GM12878 (cell line): Measurements from ENCODE around the gene RNF166. TPM values are rescaled to one million over a fixed set of nuclear protein-coding genes. Genes with fewer than 3 reads are reported as not detected.

ENCODE experiments used
- ATAC-seq: fragments of 200-7000 bp; cut with Tn5 transposase; 3 replicates; pipeline ENCODE4 v1.9.1; 2020; ENCODE audit warnings: mild to moderate bottlenecking, moderate library complexity
- BruUV-seq: library from RNA; stranded (reverse); fragments of 400-500 nt; replicated peaks from 2 replicates; lab custom pipeline; 2021; lab: Mats Ljungman, UMichigan
- CTCF ChIA-PET: fragments of 300-600 bp; sonication (Branson Sonifier 250); formaldehyde crosslinking; extraction: SDS; loops from one replicate; lab custom pipeline; 2021; ENCODE audit warnings: inconsistent platforms; lab: Yijun Ruan, JAX
- POLR2A ChIA-PET: fragments of 350-600 bp; formaldehyde crosslinking; extraction: SDS; loops from one replicate; lab custom pipeline; 2021; ENCODE audit warnings: inconsistent platforms; lab: Charles Lee
- RAD21 ChIA-PET: fragments of 300-600 bp; sonication (Branson Sonifier 250); formaldehyde crosslinking; loops from one replicate; lab custom pipeline; 2023; ENCODE audit warnings: antibody characterized with exemption; ENCODE audit not compliant: unreplicated experiment; lab: Charles Lee
- SMC1A ChIA-PET: fragments of 300-600 bp; sonication (Branson Sonifier 250); formaldehyde crosslinking; loops from one replicate; lab custom pipeline; 2023; ENCODE audit not compliant: unreplicated experiment, uncharacterized antibody; lab: Charles Lee
- DNase-seq: peaks from one replicate; pipeline ENCODE4 v3.0.0-alpha.2; 2011; ENCODE audit warnings: low read depth, low spot score
- FAIRE-seq: peaks from 3 replicates; lab custom pipeline; 2011; peaks lifted over from hg19 to GRCh38; lab: Jason Lieb, UNC
- H2AFZ ChIP-seq: 2 replicates; pipeline ENCODE4 v1.6.0; 2011; ENCODE audit warnings: low read depth, low read length, control low read depth; ENCODE audit not compliant: control insufficient read depth
- H3K27ac ChIP-seq: 2 replicates; pipeline ENCODE4 v1.5.1; 2011; ENCODE audit warnings: control low read depth; ENCODE audit not compliant: control insufficient read depth, insufficient read depth
- H3K27me3 ChIP-seq, 2 experiments: replicated peaks in 1 of 2; 2 replicates each; pipeline versions ENCODE4 v1.6.0 to v1.6.1; 2011; ENCODE audit warnings: low read length in 1 of 2; ENCODE audit not compliant: control insufficient read depth in 2 of 2, insufficient read depth in 2 of 2
- H3K36me3 ChIP-seq, 2 experiments: 2 replicates each; pipeline ENCODE4 v1.5.1; 2011; ENCODE audit warnings: low read length in 1 of 2; ENCODE audit not compliant: control insufficient read depth in 2 of 2, insufficient read depth in 2 of 2
- H3K4me1 ChIP-seq: 2 replicates; pipeline ENCODE4 v1.6.1; 2011; ENCODE audit warnings: mild to moderate bottlenecking, low read length, moderate library complexity, mixed read lengths; ENCODE audit not compliant: control insufficient read depth, insufficient read depth
- H3K4me2 ChIP-seq: 2 replicates; pipeline ENCODE4 v1.6.0; 2011; ENCODE audit warnings: control low read depth; ENCODE audit not compliant: control insufficient read depth, insufficient read depth
- H3K4me3 ChIP-seq: fragments of 200-600 bp; sonication (generic); 2 replicates; pipeline ENCODE4 v1.5.1; 2016
- H3K79me2 ChIP-seq: 2 replicates; pipeline ENCODE4 v1.6.0; 2011; ENCODE audit warnings: low read length; ENCODE audit not compliant: control insufficient read depth, insufficient read depth
- H3K9ac ChIP-seq: 2 replicates; pipeline ENCODE4 v1.8.0; 2011; ENCODE audit warnings: low read length, control low read depth, mixed read lengths; ENCODE audit not compliant: control insufficient read depth, insufficient read depth
- H3K9me3 ChIP-seq: replicated peaks from 3 replicates; pipeline ENCODE4 v1.5.1; 2011; ENCODE audit warnings: mild to moderate bottlenecking, low read length; ENCODE audit not compliant: control insufficient read depth, insufficient read depth
- H4K20me1 ChIP-seq: 2 replicates; pipeline ENCODE4 v1.6.0; 2011; ENCODE audit not compliant: control insufficient read depth, insufficient read depth
- EP300 ChIP-seq, 2 experiments: fragments of 150-350 bp in 1 of 2; IDR thresholded peaks; 2 replicates each; pipeline ENCODE4 v1.6.1; 2011 to 2012; ENCODE audit warnings: low read depth in 2 of 2, low read length in 2 of 2, borderline replicate concordance in 1 of 2, improper control_type of control experiment in 1 of 2, inconsistent platforms in 1 of 2; ENCODE audit not compliant: control insufficient read depth in 1 of 2
- FOXM1 ChIP-seq: IDR thresholded peaks from 2 replicates; pipeline ENCODE4 v1.6.1; 2012; ENCODE audit warnings: low read depth, mild to moderate bottlenecking, inconsistent platforms, low read length, moderate library complexity
- HSF1 ChIP-seq: fragments of 150-350 bp; IDR thresholded peaks from 2 replicates; pipeline ENCODE4 v1.6.1; 2014; ENCODE audit warnings: mild to moderate bottlenecking, low read depth, low read length
- KDM1A ChIP-seq: fragments of 200-600 bp; sonication (generic); IDR thresholded peaks from 2 replicates; pipeline ENCODE4 v1.6.1; 2016; ENCODE audit warnings: borderline replicate concordance
- POLR2AphosphoS2 ChIP-seq: IDR thresholded peaks from 2 replicates; pipeline ENCODE4 v1.6.1; 2011; ENCODE audit warnings: low read depth, mild to moderate bottlenecking, low read length, improper control_type of control experiment, moderate library complexity
- POLR2AphosphoS5 ChIP-seq: IDR thresholded peaks from 2 replicates; pipeline ENCODE4 v1.6.1; 2011; ENCODE audit warnings: mild to moderate bottlenecking, low read length, inconsistent platforms
- RAD51 ChIP-seq: fragments of 450-650 bp; IDR thresholded peaks from 2 replicates; pipeline ENCODE4 v1.6.1; 2016; ENCODE audit warnings: moderate library complexity, mild to moderate bottlenecking, inconsistent platforms
- ZNF24 ChIP-seq: fragments of 450-650 bp; IDR thresholded peaks from 2 replicates; pipeline ENCODE4 v1.6.1; 2017; ENCODE audit warnings: antibody characterized with exemption, mild to moderate bottlenecking
- WGBS: methylation state at CpG from one replicate; pipeline ENCODE4 v1.1.6; 2016; ENCODE audit warnings: low lambda C conversion rate; ENCODE audit not compliant: insufficient replicate concordance, insufficient coverage; ENCODE audit errors: missing lambda C conversion rate; 5-methylcytosine and 5-hydroxymethylcytosine counted together
- in situ Hi-C: fragments of 300-500 bp; cut with MboI; formaldehyde crosslinking; loops from 9 replicates; pipeline ENCODE4 v1.14.3; 2018; ENCODE audit warnings: mixed read lengths
- intact Hi-C: fragments of 100-400 bp; cut with micrococcal nuclease; formaldehyde crosslinking; loops from one replicate; pipeline ENCODE4 v1.14.2; 2022; ENCODE audit not compliant: unreplicated experiment
- polyA plus RNA-seq, 11 experiments: library from polyadenylated mRNA; depleted of rRNA in 4 of 11; unstranded in 6 of 11; stranded (reverse) in 5 of 11; fragments of >200 nt; fragmentation: Nextera tagmentation in 4 of 11; fragmentation: Illumina TruSeq in 1 of 11; extraction: Ambion mirVana in 4 of 11; extraction: Trizol in 1 of 11; gene quantifications; 1 replicate in 1 of 11; 2 replicates in 10 of 11; pipeline versions ENCODE4 v1.2.1 to v1.2.3, GENCODE V29; 2011 to 2016; ENCODE audit warnings: inconsistent platforms in 2 of 11, missing spikeins in 2 of 11, low read depth in 1 of 11
- total RNA-seq, 4 experiments: library from RNA; depleted of rRNA in 3 of 4; stranded (reverse); fragments of >200 nt in 3 of 4; fragmentation: Illumina TruSeq in 1 of 4; extraction: Trizol in 1 of 4; gene quantifications; 2 replicates each; pipeline versions ENCODE4 v1.2.1 to v1.2.3, GENCODE V29; 2013 to 2021
- TF ChIP-seq, protein P1 (sequence below): IDR thresholded peaks from 2 replicates; pipeline ENCODE4 v1.6.1; 2012; ENCODE audit warnings: low read length, inconsistent platforms

RNF166 gene
- total and polyA plus RNA-seq, 10 of the 15 experiments (the other 5 are each of a cell fraction or from before 2014, with no cell fraction given) = 0.48 to 32.8 (median 12.1) TPM

- TF ChIP-seq EP300 (IDR thresholded peaks at IDR 0.05; ENCODE audit: borderline replicate concordance in 1 of 2, control insufficient read depth in 1 of 2, low read depth in 2 of 2, low read length in 2 of 2) (no peak), POLR2AphosphoS2 (no peak), KDM1A (no peak)
- TF ChIP-seq, protein P1, sequence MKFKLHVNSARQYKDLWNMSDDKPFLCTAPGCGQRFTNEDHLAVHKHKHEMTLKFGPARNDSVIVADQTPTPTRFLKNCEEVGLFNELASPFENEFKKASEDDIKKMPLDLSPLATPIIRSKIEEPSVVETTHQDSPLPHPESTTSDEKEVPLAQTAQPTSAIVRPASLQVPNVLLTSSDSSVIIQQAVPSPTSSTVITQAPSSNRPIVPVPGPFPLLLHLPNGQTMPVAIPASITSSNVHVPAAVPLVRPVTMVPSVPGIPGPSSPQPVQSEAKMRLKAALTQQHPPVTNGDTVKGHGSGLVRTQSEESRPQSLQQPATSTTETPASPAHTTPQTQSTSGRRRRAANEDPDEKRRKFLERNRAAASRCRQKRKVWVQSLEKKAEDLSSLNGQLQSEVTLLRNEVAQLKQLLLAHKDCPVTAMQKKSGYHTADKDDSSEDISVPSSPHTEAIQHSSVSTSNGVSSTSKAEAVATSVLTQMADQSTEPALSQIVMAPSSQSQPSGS = no peak
- TF ChIP-seq, all 136 proteins: peak for 0
These were observed 18.6 kb downstream of the RNF166 start (continued) for GRCh38 chr16:88687676-88688012.

GRCh38 chr16:88687254-88687576 is 19.0 kb downstream of the RNF166 start:
- POLR2A ChIA-PET = interaction anchor here (0.8 to 1.5 kb wide), 3 partner anchors 10 to 24 kb away, joined by 4 read pairs; partner anchors contain the start of gene MVD
- H4K20me1 ChIP-seq = no peaks in the 10 kb centered on the region
- intact Hi-C loops = no loop called here
- DNase-seq (no peak), ATAC-seq (no peak), FAIRE-seq (no peak)
- SMC1A ChIA-PET = interaction anchor here (1.0 to 1.3 kb wide), 2 partner anchors 14 to 22 kb away, joined by 3 to 7 read pairs; no protein-coding TSS in a partner anchor
- CTCF ChIA-PET = interaction anchor here (1.1 to 2.0 kb wide), 5 partner anchors 14 to 50 kb away, joined by 3 to 7 read pairs (median 4); no protein-coding TSS in a partner anchor
- WGBS = 56% methylated on average over 10 of the region's 10 CpGs
- H3K4me1 ChIP-seq = peaks cover 33% of the 10 kb centered on the region
- no peaks in the 10 kb centered on the region for H3K9me3 ChIP-seq
- in situ Hi-C loops = no loop called here
- H3K4me2 ChIP-seq = no peak overlapping the region
- H3K9ac ChIP-seq = no peak overlapping the region
- no peak for TF ChIP-seq ZNF24
- no peak for TF ChIP-seq HSF1
- no peak for TF ChIP-seq FOXM1
- TF ChIP-seq POLR2AphosphoS5 = no peak
- no peak for TF ChIP-seq RAD51
- no peak overlapping the region for H3K27ac ChIP-seq
- RAD21 ChIA-PET = no interaction called here
- no peak overlapping the region for H2AFZ ChIP-seq
- no TSS peak for BruUV-seq
- H3K79me2 ChIP-seq = no peaks in the 10 kb centered on the region
- H3K27me3 ChIP-seq = no peaks in the 10 kb centered on the region; a peak in 1 of 4 replicates
- H3K36me3 ChIP-seq = no peaks in the 10 kb centered on the region
- no peak overlapping the region for H3K4me3 ChIP-seq
